HG03520 (cell line): ENCODE measurements around the gene ARHGAP31.
A peak's percentile ranks its signal among the peaks of the same experiment; 100 is the strongest.
"Not testable (repeated sequence)": the region's sequence is repeated elsewhere in the genome, so short reads cannot be mapped to it uniquely, and the experiment has no call there.

Source experiments
- ATAC-seq: cut with Tn5 transposase; IDR thresholded peaks from one replicate; pipeline ENCODE4 v1.9.1; 2021; ENCODE audit warnings: mild to moderate bottlenecking, moderate library complexity; ENCODE audit not compliant: unreplicated experiment

The ARHGAP31 gene

GRCh38 chr3:119349354-119350041 lies 55.3 kb downstream of the ARHGAP31 start:
- ATAC-seq = no peak

- no peak for ATAC-seq
Measured at GRCh38 chr3:119350114-119350513, 55.9 kb downstream of the ARHGAP31 start.

GRCh38 chr3:119351581-119351980 lies 57.4 kb downstream of the ARHGAP31 start:
- ATAC-seq = no peak

- ATAC-seq = peak; percentile 93
Measured at GRCh38 chr3:119352034-119352609, 57.9 kb downstream of the ARHGAP31 start.

GRCh38 chr3:119352863-119353527 lies 58.8 kb downstream of the ARHGAP31 start:
- no peak for ATAC-seq

GRCh38 chr3:119355608-119356007 lies 61.4 kb downstream of the ARHGAP31 start:
- ATAC-seq = not testable (repeated sequence)

GRCh38 chr3:119356646-119357045 lies 62.5 kb downstream of the ARHGAP31 start:
- no peak for ATAC-seq

GRCh38 chr3:119357190-119357589 lies 63.0 kb downstream of the ARHGAP31 start:
- no peak for ATAC-seq

GRCh38 chr3:119359476-119360326 lies 65.5 kb downstream of the ARHGAP31 start:
- ATAC-seq = peak; percentile 61

GRCh38 chr3:119360736-119361462 lies 66.7 kb downstream of the ARHGAP31 start:
- ATAC-seq = no peak

- no peak for ATAC-seq
Measured at GRCh38 chr3:119362010-119362409, 67.8 kb downstream of the ARHGAP31 start.

- ATAC-seq = no peak
Measured at GRCh38 chr3:119362940-119363725, 69.0 kb downstream of the ARHGAP31 start.

- no peak for ATAC-seq
Measured at GRCh38 chr3:119364401-119364800, 70.2 kb downstream of the ARHGAP31 start.

GRCh38 chr3:119365418-119365817 lies 71.2 kb downstream of the ARHGAP31 start:
- ATAC-seq = no peak

GRCh38 chr3:119367000-119367399 lies 72.8 kb downstream of the ARHGAP31 start:
- ATAC-seq = no peak

- no peak for ATAC-seq
Measured at GRCh38 chr3:119368298-119368697, 74.1 kb downstream of the ARHGAP31 start.

GRCh38 chr3:119371786-119372185 lies 77.6 kb downstream of the ARHGAP31 start:
- not testable (repeated sequence) for ATAC-seq

- ATAC-seq = no peak
Measured at GRCh38 chr3:119375106-119375505, 80.9 kb downstream of the ARHGAP31 start.

- no peak for ATAC-seq
Measured at GRCh38 chr3:119375510-119375909, 81.3 kb downstream of the ARHGAP31 start.

- ATAC-seq = no peak
Measured at GRCh38 chr3:119376758-119377157, 82.6 kb downstream of the ARHGAP31 start.
